Activated CD4-positive, alpha-beta memory T cell treated with anti-CD3 and anti-CD28 coated beads, Interleukin-2, amount 10 ng/mL, durations not matched to agents 7 days and 5 days (primary cell): Measurements from ENCODE around the gene IFT81. TPM values are rescaled to one million over a fixed set of nuclear protein-coding genes. Genes with fewer than 3 reads are reported as not detected.

Experiments used
- CTCF ChIA-PET: fragments of 350-600 bp; sonication (Branson Sonifier 250); formaldehyde crosslinking; loops from one replicate; lab custom pipeline; 2021; ENCODE audit warnings: antibody characterized with exemption, inconsistent platforms; lab: Charles Lee
- POLR2A ChIA-PET: fragments of 350-600 bp; sonication (Branson Sonifier 250); formaldehyde crosslinking; loops from one replicate; lab custom pipeline; 2021; ENCODE audit warnings: antibody characterized with exemption; lab: Charles Lee
- DNase-seq: peaks from one replicate; pipeline ENCODE4 v3.0.0-alpha.2; 2020
- H3K27ac Mint-ChIP-seq: one replicate; pipeline ENCODE4 v1.8.0; 2021; ENCODE audit warnings: mild to moderate bottlenecking, mixed read lengths
- H3K27me3 Mint-ChIP-seq: one replicate; pipeline ENCODE4 v1.8.0; 2021; ENCODE audit warnings: mixed read lengths
- H3K36me3 Mint-ChIP-seq: one replicate; pipeline ENCODE4 v1.8.0; 2021; ENCODE audit warnings: low read depth, mixed read lengths
- H3K4me1 Mint-ChIP-seq: one replicate; pipeline ENCODE4 v1.8.0; 2021; ENCODE audit warnings: mixed read lengths
- H3K4me3 Mint-ChIP-seq: one replicate; pipeline ENCODE4 v1.8.0; 2021; ENCODE audit warnings: mild to moderate bottlenecking, mixed read lengths
- H3K9me3 Mint-ChIP-seq: one replicate; pipeline ENCODE4 v1.8.0; 2021; ENCODE audit warnings: mixed read lengths
- total RNA-seq, 2 experiments: library from RNA; stranded (reverse); gene quantifications; one replicate each; pipeline ENCODE4 v1.2.3, GENCODE V29; 2021

The IFT81 gene
- total RNA-seq, 2 experiments from 2014 or later = 2.0 to 2.6 TPM

DNA sequence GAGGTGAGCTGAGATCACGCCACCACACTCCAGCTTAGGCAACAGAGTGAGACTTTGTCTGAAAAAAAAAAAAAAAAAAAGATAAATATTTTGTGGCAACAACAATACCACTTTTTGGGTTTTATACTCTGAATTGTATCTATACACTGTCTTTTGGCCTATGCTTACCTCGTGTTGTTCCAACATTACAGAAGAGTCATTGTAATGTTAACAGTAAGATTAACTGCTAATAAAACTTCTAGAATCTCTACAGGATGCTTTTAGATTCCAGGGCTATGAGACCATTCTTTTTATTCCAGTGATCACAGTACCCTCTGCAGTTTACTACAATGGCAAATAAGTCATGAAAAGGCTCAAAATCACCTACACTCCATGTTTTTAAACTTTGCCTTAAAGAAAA, 11.6 kb downstream of the IFT81 start:
- Mint-ChIP-seq H3K4me3 (no peak overlapping the region), H3K9me3 (no peaks in the 10 kb centered on the region), H3K36me3 (peaks cover 2% of the 10 kb centered on the region), H3K27ac (no peak overlapping the region), H3K4me1 (peaks cover 8% of the 10 kb centered on the region), H3K27me3 (no peaks in the 10 kb centered on the region)
- CTCF ChIA-PET = interaction anchor here (1.4 kb wide), 1 partner anchor 12 kb away, joined by 3 read pairs; the partner anchor contains the start of gene IFT81
- DNase-seq = no peak
- POLR2A ChIA-PET = no interaction called here

- no peak for DNase-seq
- Mint-ChIP-seq H3K36me3 (peaks cover 2% of the 10 kb centered on the region), H3K27ac (no peak overlapping the region), H3K9me3 (no peaks in the 10 kb centered on the region), H3K4me1 (peaks cover 8% of the 10 kb centered on the region), H3K27me3 (no peaks in the 10 kb centered on the region), H3K4me3 (no peak overlapping the region)
- ChIA-PET CTCF (interaction anchor here (0.7 kb wide), 1 partner anchor 14 kb away, joined by 3 read pairs; the partner anchor contains the start of gene IFT81), POLR2A (interaction anchor here (0.8 kb wide), 1 partner anchor 155 kb away, joined by 4 read pairs; no protein-coding TSS in a partner anchor)
Observed at GRCh38 chr12:110137786-110138185, 13.6 kb downstream of the IFT81 start.

GRCh38 chr12:110141389-110141788, 17.2 kb downstream of the IFT81 start:
- no peaks in the 10 kb centered on the region for H3K27me3 Mint-ChIP-seq

GRCh38 chr12:110146986-110147385, 22.8 kb downstream of the IFT81 start:
- Mint-ChIP-seq H3K27ac (no peak overlapping the region), H3K4me3 (no peak overlapping the region), H3K27me3 (no peaks in the 10 kb centered on the region), H3K36me3 (no peaks in the 10 kb centered on the region), H3K4me1 (peaks cover 10% of the 10 kb centered on the region), H3K9me3 (peaks cover 2% of the 10 kb centered on the region)
- CTCF ChIA-PET = interaction anchor here (0.6 kb wide), 1 partner anchor 21 kb away, joined by 4 read pairs; no protein-coding TSS in a partner anchor
- POLR2A ChIA-PET = interaction anchor here (0.9 kb wide), 1 partner anchor 19 kb away, joined by 3 read pairs; no protein-coding TSS in a partner anchor
- no peak for DNase-seq

More at GRCh38 chr12:110141389-110141788, 17.2 kb downstream of the IFT81 start:
- ChIA-PET CTCF (no interaction called here), POLR2A (no interaction called here)
- Mint-ChIP-seq H3K27ac (no peak overlapping the region), H3K9me3 (no peaks in the 10 kb centered on the region), H3K4me1 (no peaks in the 10 kb centered on the region), H3K4me3 (no peak overlapping the region), H3K36me3 (no peaks in the 10 kb centered on the region)
- DNase-seq = no peak

DNA sequence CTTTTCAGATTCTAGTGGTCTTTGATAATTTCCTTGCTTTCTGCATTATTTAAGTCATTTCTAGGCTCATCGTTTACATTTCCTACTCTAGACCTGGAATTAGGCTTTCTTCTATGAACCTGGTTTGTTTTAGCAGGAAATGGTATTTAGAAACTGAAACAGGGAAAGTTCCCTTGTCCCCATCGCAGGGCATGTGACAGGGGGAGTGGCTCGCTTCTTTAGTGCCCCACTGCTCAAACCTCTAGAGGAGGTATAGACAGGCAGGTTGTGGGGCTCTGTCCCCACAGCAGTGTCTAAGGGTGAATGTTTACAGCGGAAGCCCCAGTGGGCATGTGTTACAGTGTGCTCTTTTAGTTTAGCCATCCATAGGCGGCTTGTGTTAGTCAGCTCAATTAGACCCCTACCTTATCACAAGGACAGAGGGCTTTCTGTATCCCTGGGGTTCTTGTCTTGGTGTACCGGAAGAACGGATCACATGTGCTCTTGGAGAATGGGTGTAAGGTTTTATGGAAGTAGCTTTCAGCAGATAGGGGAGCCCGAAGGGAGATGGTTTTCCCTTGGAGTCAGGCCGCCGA, 25.0 kb downstream of the IFT81 start:
- Mint-ChIP-seq H3K27ac (no peak overlapping the region), H3K27me3 (no peaks in the 10 kb centered on the region), H3K4me3 (no peak overlapping the region), H3K9me3 (peaks cover 2% of the 10 kb centered on the region), H3K36me3 (no peaks in the 10 kb centered on the region), H3K4me1 (peaks cover 10% of the 10 kb centered on the region)
- no peak for DNase-seq
- CTCF ChIA-PET = no interaction called here
- POLR2A ChIA-PET = no interaction called here

DNA sequence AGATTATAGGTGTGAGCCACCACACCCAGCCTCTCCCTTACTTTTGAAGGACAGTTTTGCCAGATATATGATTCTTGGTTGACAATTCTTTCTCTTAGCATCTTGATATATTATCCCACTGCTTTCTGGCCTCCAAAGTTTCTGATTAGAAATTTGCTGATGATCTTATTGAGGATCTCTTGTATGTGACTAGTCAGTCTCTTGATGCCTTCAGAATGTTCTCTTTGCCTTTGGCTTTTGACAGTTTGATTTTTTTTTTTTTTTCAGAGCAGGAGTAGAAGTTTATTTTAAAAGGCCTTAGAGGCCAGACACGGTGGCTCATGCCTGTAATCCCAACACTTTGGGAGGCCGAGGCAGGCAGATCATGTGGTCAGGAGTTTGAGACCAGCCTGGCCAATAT, 32.6 kb downstream of the IFT81 start:
- peaks cover 8% of the 10 kb centered on the region for H3K4me1 Mint-ChIP-seq
- H3K9me3 Mint-ChIP-seq = peaks cover 17% of the 10 kb centered on the region
- ChIA-PET CTCF (no interaction called here), POLR2A (interaction anchor here (1.1 kb wide), 1 partner anchor 9 kb away, joined by 3 read pairs; no protein-coding TSS in a partner anchor)
- no peak overlapping the region for H3K4me3 Mint-ChIP-seq
- peaks cover 15% of the 10 kb centered on the region for H3K36me3 Mint-ChIP-seq
- H3K27me3 Mint-ChIP-seq = no peaks in the 10 kb centered on the region
- no peak overlapping the region for H3K27ac Mint-ChIP-seq
- DNase-seq = no peak

DNA sequence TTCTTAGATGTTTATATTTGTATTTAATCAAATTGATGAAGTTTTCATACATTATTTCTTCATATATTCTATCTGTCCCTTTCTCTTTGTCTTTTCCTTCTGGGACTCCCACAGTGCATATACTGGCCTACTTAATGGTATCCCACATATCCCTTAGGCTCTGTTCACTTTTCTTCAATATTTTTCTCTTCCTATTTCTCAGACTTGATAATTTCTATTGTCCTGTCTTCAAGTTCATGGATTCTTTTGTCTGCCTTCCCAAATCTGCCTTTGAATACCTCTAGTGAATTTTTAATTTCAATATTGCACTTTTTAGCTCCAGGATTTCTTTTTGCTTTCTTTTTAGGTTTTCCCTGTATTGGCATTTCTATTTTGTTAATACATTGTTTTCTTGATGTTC, 33.4 kb downstream of the IFT81 start:
- no peak overlapping the region for H3K4me3 Mint-ChIP-seq
- POLR2A ChIA-PET = no interaction called here
- H3K4me1 Mint-ChIP-seq = peaks cover 8% of the 10 kb centered on the region
- peaks cover 15% of the 10 kb centered on the region for H3K36me3 Mint-ChIP-seq
- H3K27me3 Mint-ChIP-seq = no peaks in the 10 kb centered on the region
- no peak for DNase-seq
- peaks cover 17% of the 10 kb centered on the region for H3K9me3 Mint-ChIP-seq
- no peak overlapping the region for H3K27ac Mint-ChIP-seq
- CTCF ChIA-PET = no interaction called here

- Mint-ChIP-seq H3K4me1 (peaks cover 7% of the 10 kb centered on the region), H3K9me3 (peaks cover 17% of the 10 kb centered on the region), H3K27me3 (no peaks in the 10 kb centered on the region), H3K27ac (no peak overlapping the region), H3K36me3 (peaks cover 15% of the 10 kb centered on the region), H3K4me3 (no peak overlapping the region)
- POLR2A ChIA-PET = no interaction called here
- no peak for DNase-seq
- CTCF ChIA-PET = no interaction called here
Observed at GRCh38 chr12:110159671-110160245, 35.6 kb downstream of the IFT81 start.

- no peaks in the 10 kb centered on the region for H3K36me3 Mint-ChIP-seq
- no peak overlapping the region for H3K27ac Mint-ChIP-seq
- peaks cover 1% of the 10 kb centered on the region for H3K4me1 Mint-ChIP-seq
- ChIA-PET CTCF (interaction anchor here (0.6 to 1.7 kb wide), 2 partner anchors 62 to 320 kb away, joined by 3 read pairs; no protein-coding TSS in a partner anchor), POLR2A (interaction anchor here (0.9 kb wide), 1 partner anchor 10 kb away, joined by 3 read pairs; no protein-coding TSS in a partner anchor)
- H3K27me3 Mint-ChIP-seq = no peaks in the 10 kb centered on the region
- H3K4me3 Mint-ChIP-seq = no peak overlapping the region
- no peak for DNase-seq
- H3K9me3 Mint-ChIP-seq = no peaks in the 10 kb centered on the region
Observed at GRCh38 chr12:110165540-110166159, 41.5 kb downstream of the IFT81 start.

- Mint-ChIP-seq H3K9me3 (no peaks in the 10 kb centered on the region), H3K27ac (no peak overlapping the region), H3K4me1 (peaks cover 1% of the 10 kb centered on the region), H3K4me3 (no peak overlapping the region), H3K36me3 (no peaks in the 10 kb centered on the region), H3K27me3 (no peaks in the 10 kb centered on the region)
- POLR2A ChIA-PET = no interaction called here
- CTCF ChIA-PET = no interaction called here
- DNase-seq = no peak
Observed at GRCh38 chr12:110168732-110169455, 44.7 kb downstream of the IFT81 start.

GRCh38 chr12:110170535-110171185, 46.5 kb downstream of the IFT81 start:
- Mint-ChIP-seq H3K36me3 (no peaks in the 10 kb centered on the region), H3K27me3 (no peaks in the 10 kb centered on the region), H3K4me1 (peaks cover 1% of the 10 kb centered on the region), H3K4me3 (no peak overlapping the region), H3K27ac (no peak overlapping the region), H3K9me3 (no peaks in the 10 kb centered on the region)
- no peak for DNase-seq
- ChIA-PET POLR2A (no interaction called here), CTCF (interaction anchor here (0.5 kb wide), 1 partner anchor 330 kb away, joined by 4 read pairs; no protein-coding TSS in a partner anchor)

GRCh38 chr12:110171186-110171538, 47.0 kb downstream of the IFT81 start:
- DNase-seq = no peak
- Mint-ChIP-seq H3K36me3 (no peaks in the 10 kb centered on the region), H3K4me1 (peaks cover 1% of the 10 kb centered on the region), H3K4me3 (no peak overlapping the region), H3K27ac (no peak overlapping the region), H3K9me3 (no peaks in the 10 kb centered on the region), H3K27me3 (no peaks in the 10 kb centered on the region)
- POLR2A ChIA-PET = no interaction called here
- CTCF ChIA-PET = no interaction called here
